ENCODE data around the gene SUMO2. TPM values are rescaled to one million over a fixed set of nuclear protein-coding genes. Genes with fewer than 3 reads are reported as not detected.
"Not testable (repeated sequence)": the region's sequence is repeated elsewhere in the genome, so short reads cannot be mapped to it uniquely, and the experiment has no call there.

The SUMO2 gene
- total and polyA plus RNA-seq, 2 experiments from 2014 or later = 112 to 424 TPM

DNA sequence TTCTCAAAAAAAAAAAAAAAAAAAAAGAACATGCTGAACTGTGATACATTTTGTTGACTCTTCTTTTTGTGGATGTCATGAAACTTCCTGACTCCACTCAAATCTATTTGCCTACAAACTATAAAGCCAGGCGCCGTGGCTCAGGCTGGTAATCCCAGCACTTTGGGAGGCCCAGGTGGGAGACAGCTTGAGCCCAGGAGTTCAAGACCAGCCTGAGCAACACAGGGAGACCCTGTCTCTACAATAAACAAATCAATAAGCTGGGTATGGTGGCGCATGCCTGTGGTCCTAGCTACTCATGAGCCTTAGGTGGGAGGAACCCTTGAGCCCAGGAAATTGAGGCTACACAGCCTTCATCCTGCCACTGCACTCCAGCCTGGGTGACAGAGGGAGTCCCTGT is 49.8 kb downstream of the SUMO2 start:
- H3K36me3 ChIP-seq (replicated peaks; ENCODE audit: insufficient read depth, low read depth) = no peaks in the 10 kb centered on the region
- no peak for TF ChIP-seq EZH2 (IDR thresholded peaks at IDR 0.05; ENCODE audit: borderline replicate concordance)
- TF ChIP-seq EZH2phosphoT487 (IDR thresholded peaks at IDR 0.05; ENCODE audit: low read depth, severe bottlenecking, unreplicated experiment) = no peak
- no peak for TF ChIP-seq CTCF (IDR thresholded peaks at IDR 0.05; ENCODE audit: poor library complexity)
- H3K9me3 ChIP-seq (ENCODE audit: low read depth) = no peaks in the 10 kb centered on the region
- no peak overlapping the region for H2AFZ ChIP-seq
- H3K4me3 ChIP-seq = no peak overlapping the region
- H3K4me2 ChIP-seq = no peak overlapping the region
- H3K79me2 ChIP-seq = peaks cover 15% of the 10 kb centered on the region
- H4K20me1 ChIP-seq (ENCODE audit: insufficient read depth, poor library complexity, severe bottlenecking) = no peaks in the 10 kb centered on the region
- 80% methylated on average over 3 of the region's 3 CpGs for WGBS (ENCODE audit: low lambda C conversion rate, missing lambda C conversion rate)
- H3K4me1 ChIP-seq (ENCODE audit: insufficient read depth) = peaks cover 7% of the 10 kb centered on the region
- no peaks in the 10 kb centered on the region for H3K27me3 ChIP-seq
- H3K27ac ChIP-seq = peak overlapping the region; percentile 67
- no peaks in the 10 kb centered on the region for H3K9me2 ChIP-seq (replicated peaks; ENCODE audit: insufficient read depth)
- no peak for DNase-seq (ENCODE audit: low spot score)

GRCh38 chr17:75132018-75133000 is 50.5 kb downstream of the SUMO2 start:
- peak overlapping the region; percentile 93 for H3K27ac ChIP-seq
- H3K79me2 ChIP-seq = peaks cover 15% of the 10 kb centered on the region
- peak overlapping the region; percentile 82 for H3K4me3 ChIP-seq
- H2AFZ ChIP-seq = peak overlapping the region; percentile 31
- DNase-seq (ENCODE audit: low spot score); H4K20me1 ChIP-seq (ENCODE audit: insufficient read depth, poor library complexity, severe bottlenecking); H3K36me3 ChIP-seq (replicated peaks; ENCODE audit: insufficient read depth, low read depth); H3K9me2 ChIP-seq (replicated peaks; ENCODE audit: insufficient read depth); H3K27me3 ChIP-seq; H3K9me3 ChIP-seq (ENCODE audit: low read depth); H3K4me1 ChIP-seq (ENCODE audit: insufficient read depth): not testable (repeated sequence)
- H3K4me2 ChIP-seq = peak overlapping the region; percentile 83
- WGBS (ENCODE audit: low lambda C conversion rate, missing lambda C conversion rate) = 88% methylated on average over 39 of the region's 40 CpGs

GRCh38 chr17:75131278-75132017 is 51.3 kb downstream of the SUMO2 start, which contains the start of gene NT5C:
TSS of gene NT5C (minus strand) at chr17:75131742. CDS start at chr17:75131707, 35 bp downstream.
- Histone ChIP-seq H4K20me1 (ENCODE audit: insufficient read depth, poor library complexity, severe bottlenecking) (no peaks in the 10 kb centered on the region), H3K27ac (peak within 1 kb of the TSS; percentile 93), H3K4me3 (peak within 1 kb of the TSS; percentile 82), H3K9me3 (ENCODE audit: low read depth) (no peaks in the 10 kb centered on the region), H3K79me2 (peaks cover 15% of the 10 kb centered on the region), H2AFZ (peak within 1 kb of the TSS; percentile 31), H3K27me3 (no peaks in the 10 kb centered on the region), H3K4me2 (peak within 1 kb of the TSS; percentile 83), H3K36me3 (replicated peaks; ENCODE audit: insufficient read depth, low read depth) (no peaks in the 10 kb centered on the region), H3K9me2 (replicated peaks; ENCODE audit: insufficient read depth) (no peaks in the 10 kb centered on the region), H3K4me1 (ENCODE audit: insufficient read depth) (peaks cover 7% of the 10 kb centered on the region)
- 2% methylated on average over 69 of the region's 82 CpGs for WGBS (ENCODE audit: low lambda C conversion rate, missing lambda C conversion rate)
- DNase-seq (ENCODE audit: low spot score) = peak; percentile 93
- TF ChIP-seq CTCF (IDR thresholded peaks at IDR 0.05; ENCODE audit: poor library complexity) = peak; percentile 76
- TF ChIP-seq EZH2phosphoT487 (IDR thresholded peaks at IDR 0.05; ENCODE audit: low read depth, severe bottlenecking, unreplicated experiment) = no peak

Measured in hepatocyte (in vitro differentiated cells).